K562 (cell line): ENCODE data around the gene SRSF6. TPM values are rescaled to one million over a fixed set of nuclear protein-coding genes. Genes with fewer than 3 reads are reported as not detected.

ENCODE experiments used
- ATAC-seq: fragments of 200-7000 bp; cut with Tn5 transposase; 3 replicates; pipeline ENCODE4 v1.9.1; 2020; ENCODE audit warnings: moderate library complexity
- BruUV-seq: library from RNA; stranded (reverse); fragments of 400-500 nt; replicated peaks from 2 replicates; lab custom pipeline; 2021; lab: Mats Ljungman, UMichigan
- CTCF ChIA-PET: fragments of 300-600 bp; formaldehyde crosslinking; extraction: SDS; loops from one replicate; lab custom pipeline; 2021; ENCODE audit warnings: low intra/inter-chr PET ratio; lab: Yijun Ruan, JAX
- POLR2A ChIA-PET: fragments of 300-600, 350-650 bp; sonication (Branson Sonifier 250); formaldehyde crosslinking; extraction: SDS; loops from one replicate; lab custom pipeline; 2021; ENCODE audit warnings: antibody characterized with exemption, inconsistent platforms; lab: Yijun Ruan, JAX
- DNase-seq, 4 experiments: peaks; one replicate each; pipeline versions ENCODE4 v3.0.0 to v3.0.0-alpha.2; 2011 to 2018; ENCODE audit warnings: low spot score in 3 of 4, mixed read lengths in 3 of 4; ENCODE audit errors: extremely low read depth in 1 of 4
- FAIRE-seq: peaks from 2 replicates; lab custom pipeline; 2011; peaks lifted over from hg19 to GRCh38; lab: Jason Lieb, UNC
- H2AFZ ChIP-seq: 2 replicates; pipeline ENCODE4 v1.6.0; 2011; ENCODE audit warnings: low read depth, low read length, control low read depth, inconsistent platforms
- H3K27ac ChIP-seq: fragments of 200-600 bp; 3 replicates; pipeline ENCODE4 v1.8.0; 2011; ENCODE audit warnings: low read depth, mild to moderate bottlenecking, control low read depth, inconsistent platforms, low read length, moderate library complexity, mixed read lengths; ENCODE audit errors: extremely low read depth
- H3K27me3 ChIP-seq, 2 experiments: fragments of 300-600 bp in 1 of 2; 2 replicates in 1 of 2; 3 replicates in 1 of 2; pipeline versions ENCODE4 v1.6.0 to v1.8.0; 2011; ENCODE audit warnings: inconsistent platforms in 2 of 2, low read length in 2 of 2, mild to moderate bottlenecking in 1 of 2, mixed read lengths in 1 of 2, moderate library complexity in 1 of 2; ENCODE audit not compliant: control insufficient read depth in 2 of 2, insufficient read depth in 2 of 2
- H3K36me3 ChIP-seq: fragments of 300-600 bp; 3 replicates; pipeline ENCODE4 v1.8.0; 2011; ENCODE audit warnings: mild to moderate bottlenecking, low read length, inconsistent platforms; ENCODE audit not compliant: control insufficient read depth, insufficient read depth
- H3K4me1 ChIP-seq, 2 experiments: fragments of 200-600 bp in 1 of 2; replicated peaks in 1 of 2; 2 replicates in 1 of 2; 3 replicates in 1 of 2; pipeline versions ENCODE4 v1.5.1 to v1.8.0; 2011; ENCODE audit warnings: inconsistent platforms in 2 of 2, low read length in 2 of 2, mild to moderate bottlenecking in 1 of 2, mixed read lengths in 1 of 2, moderate library complexity in 1 of 2; ENCODE audit not compliant: control insufficient read depth in 2 of 2, insufficient read depth in 2 of 2
- H3K4me2 ChIP-seq: 2 replicates; pipeline ENCODE4 v1.6.1; 2011; ENCODE audit warnings: low read length, control low read depth, inconsistent platforms, mixed read lengths; ENCODE audit not compliant: insufficient read depth
- H3K4me3 ChIP-seq: fragments of 200-600 bp; sonication (generic), shearing (Covaris generic); 2 replicates; pipeline ENCODE4 v1.5.1; 2016; ENCODE audit warnings: control low read depth, inconsistent platforms
- H3K79me2 ChIP-seq: fragments of 200-600 bp; 3 replicates; pipeline ENCODE4 v1.8.0; 2011; ENCODE audit warnings: low read length, inconsistent platforms; ENCODE audit not compliant: control insufficient read depth, insufficient read depth
- H3K9ac ChIP-seq, 2 experiments: 2 replicates each; pipeline versions ENCODE4 v1.6.0 to v1.6.1; 2011; ENCODE audit warnings: low read depth in 2 of 2, low read length in 2 of 2, control low read depth in 1 of 2, inconsistent platforms in 1 of 2, mild to moderate bottlenecking in 1 of 2, mixed read lengths in 1 of 2; ENCODE audit not compliant: insufficient read depth in 1 of 2
- H3K9me1 ChIP-seq: one replicate; pipeline ENCODE4 v1.6.0; 2011; ENCODE audit warnings: inconsistent platforms, mild to moderate bottlenecking, low read length, moderate library complexity; ENCODE audit not compliant: control insufficient read depth, insufficient read depth
- H3K9me3 ChIP-seq: replicated peaks from 2 replicates; pipeline ENCODE4 v1.5.1; 2011; ENCODE audit warnings: low read depth, low read length, inconsistent platforms; ENCODE audit not compliant: control insufficient read depth, insufficient read depth
- H4K20me1 ChIP-seq: replicated peaks from 2 replicates; pipeline ENCODE4 v1.6.1; 2011; ENCODE audit warnings: low read length, inconsistent platforms, mixed read lengths; ENCODE audit not compliant: control insufficient read depth, insufficient read depth
- RBM25 ChIP-seq: fragments of 200-400 bp; formaldehyde crosslinking; IDR thresholded peaks from 2 replicates; pipeline ENCODE4 v1.6.1; 2018; ENCODE audit warnings: low read length, low read depth, moderate library complexity; ENCODE audit not compliant: severe bottlenecking
- SETDB1 ChIP-seq: IDR thresholded peaks from one replicate; pipeline ENCODE4 v1.6.1; 2012; ENCODE audit warnings: low read length, control low read depth, inconsistent platforms
- TCF3 ChIP-seq: sonication (generic); formaldehyde crosslinking; IDR thresholded peaks from 2 replicates; pipeline ENCODE4 v1.4.0; 2020; ENCODE audit warnings: mild to moderate bottlenecking, missing genetic modification reagents
- ZNF583 ChIP-seq: fragments of 250-450 bp; sonication (Bioruptor Pico); IDR thresholded peaks from 2 replicates; pipeline ENCODE4 v1.4.0; 2020
- WGBS: fragments of 100-300 bp; shearing (Covaris generic); methylation state at CpG from one replicate; pipeline ENCODE4 v1.1.6; 2016; ENCODE audit warnings: low coverage, mixed read lengths; ENCODE audit not compliant: insufficient coverage; ENCODE audit errors: missing lambda C conversion rate; 5-methylcytosine and 5-hydroxymethylcytosine counted together
- in situ Hi-C: fragments of 300-500 bp; cut with MboI; formaldehyde crosslinking; loops from 4 replicates; pipeline ENCODE4 v1.15.0; 2018; ENCODE audit warnings: inconsistent platforms, mixed read lengths
- intact Hi-C: fragments of 100-400 bp; cut with micrococcal nuclease; formaldehyde crosslinking; loops from 2 replicates; pipeline ENCODE4 v1.14.2; 2022
- polyA plus RNA-seq, 8 experiments: library from polyadenylated mRNA; depleted of rRNA in 4 of 8; stranded (reverse) in 5 of 8; unstranded in 3 of 8; fragments of >200 nt; fragmentation: Nextera tagmentation in 2 of 8; fragmentation: Illumina TruSeq in 1 of 8; extraction: Ambion mirVana in 2 of 8; extraction: Trizol in 1 of 8; gene quantifications; 2 replicates each; pipeline versions ENCODE4 v1.2.1 to v1.2.3, GENCODE V29; 2011 to 2014; ENCODE audit warnings: inconsistent platforms in 1 of 8, missing spikeins in 1 of 8
- total RNA-seq, 7 experiments: library from RNA; depleted of rRNA in 6 of 7; stranded (reverse); fragments of >200 nt in 6 of 7; fragmentation: Illumina TruSeq in 2 of 7; extraction: Trizol in 2 of 7; gene quantifications; 2 replicates each; pipeline versions ENCODE4 v1.2.1 to v1.2.3, GENCODE V29; 2011 to 2021; ENCODE audit warnings: low replicate concordance in 1 of 7

SRSF6 gene
- total and polyA plus RNA-seq, 9 of the 15 experiments (the other 6 are each of a cell fraction or from before 2014, with no cell fraction given) = 52.4 to 165 (median 117) TPM

DNA sequence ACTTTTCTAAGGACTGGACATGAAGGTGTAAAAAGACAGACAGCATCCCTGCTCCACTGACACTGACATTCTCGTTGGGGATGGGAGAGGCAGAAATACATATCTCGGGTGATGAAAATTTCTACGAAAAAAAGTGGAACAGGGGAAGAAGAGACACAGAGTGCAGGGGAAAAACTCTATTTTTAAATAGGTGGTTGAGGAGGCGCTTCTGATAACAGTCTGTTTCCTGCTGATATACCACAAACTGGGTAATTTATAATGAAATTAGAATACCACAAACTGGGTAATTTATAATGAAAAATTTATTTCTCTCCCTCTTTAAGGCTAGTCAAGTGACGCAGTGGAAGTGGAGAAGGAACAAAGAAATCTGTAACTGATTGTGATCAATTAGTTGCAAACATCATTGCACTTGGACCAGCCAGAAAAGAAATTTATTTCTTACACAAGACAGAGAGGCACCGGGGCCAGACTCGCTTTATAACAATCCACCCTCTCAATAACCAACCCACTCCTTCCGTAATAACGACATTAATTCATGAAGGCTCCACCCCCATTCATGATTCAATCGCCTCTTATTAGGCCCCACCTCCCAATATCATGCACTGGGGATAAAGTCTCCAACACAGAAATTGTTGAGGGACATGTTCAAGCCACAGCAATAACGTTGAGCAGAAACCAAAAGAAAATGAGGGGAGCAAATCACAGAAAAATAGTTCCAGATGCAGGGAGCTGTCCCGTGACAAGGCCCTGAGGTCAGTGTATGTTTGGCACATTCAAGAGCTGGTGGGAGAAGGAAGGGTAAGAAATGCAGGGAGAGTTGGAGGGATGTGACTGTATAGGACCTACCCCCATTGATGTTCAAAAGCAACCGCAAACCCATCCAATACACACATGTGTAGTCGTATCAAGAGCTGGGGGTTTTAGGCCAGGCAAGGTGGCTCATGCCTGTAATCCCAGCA lies 6.6 kb upstream of the SRSF6 start:
- BruUV-seq = no TSS peak
- no peak overlapping the region for H3K4me3 ChIP-seq
- no peak overlapping the region for H3K27ac ChIP-seq
- no peaks in the 10 kb centered on the region for H3K9me1 ChIP-seq
- no peak overlapping the region for H3K4me2 ChIP-seq
- H3K36me3 ChIP-seq = no peaks in the 10 kb centered on the region
- no peak overlapping the region for H2AFZ ChIP-seq
- H3K9me3 ChIP-seq = 0 out of 2 replicates have a peak, but pooled peaks cover 1% of the 10 kb centered on the region
- WGBS = 28% methylated on average over 14 of the region's 14 CpGs
- H3K27me3 ChIP-seq = no peaks in the 10 kb centered on the region
- POLR2A ChIA-PET = no interaction called here
- H3K79me2 ChIP-seq = no peaks in the 10 kb centered on the region
- no peaks in the 10 kb centered on the region for H4K20me1 ChIP-seq
- CTCF ChIA-PET = no interaction called here
- FAIRE-seq (no peak), ATAC-seq (no peak), DNase-seq (no peak)
- H3K4me1 ChIP-seq = peaks cover 0 to 3% of the 10 kb centered on the region in 2 experiments; a peak in 3 of 5 replicates
- intact Hi-C loops (loop anchor here (10.0 kb wide), 1 partner anchor 274 kb away; the partner anchor contains the start of gene GTSF1L), in situ Hi-C loops (loop anchor here (10.0 kb wide), 1 partner anchor 244 kb away; no protein-coding TSS in a partner anchor)
- peak; percentile 49 for TF ChIP-seq RBM25
- TF ChIP-seq TCF3 (CRISPR knock-in tag) = peak; percentile 24; the same call in 1 of the 2 replicates
- TF ChIP-seq ZNF583 (CRISPR knock-in tag) = no peak
- TF ChIP-seq SETDB1 = no peak
- H3K9ac ChIP-seq = no peak overlapping the region
